Heart right ventricle (tissue), 16 donors: Measurements from ENCODE around the gene TWNK. TPM values are rescaled to one million over a fixed set of nuclear protein-coding genes. Genes with fewer than 3 reads are reported as not detected.
A peak's percentile ranks its signal among the peaks of the same experiment; 100 is the strongest.

Experiments
- ATAC-seq, 8 donors: fragments of 200-7000 bp; cut with Tn5 transposase; one replicate each; pipeline ENCODE4 v1.9.1; 2020; ENCODE audit warnings: mild to moderate bottlenecking in 8 of 8, moderate library complexity in 8 of 8, moderate number of reproducible peaks in 1 of 8
- DNase-seq, 2 donors: peaks; one replicate each; pipeline ENCODE4 v3.0.0-alpha.2; 2020
- H3K27ac ChIP-seq, 10 donors: fragments of 200-600 bp; sonication (generic) in 2 of 10; one replicate each; pipeline versions ENCODE4 v1.5.0 to v1.8.0; 2020 to 2022; ENCODE audit warnings: mild to moderate bottlenecking in 3 of 10
- H3K27me3 ChIP-seq, 7 donors: fragments of 200-600 bp; one replicate each; pipeline ENCODE4 v1.8.0; 2021 to 2022; ENCODE audit warnings: mild to moderate bottlenecking in 2 of 7
- H3K36me3 ChIP-seq, 9 donors: fragments of 200-600 bp; sonication (generic) in 1 of 9; one replicate each; pipeline versions ENCODE4 v1.5.0 to v1.8.0; 2020 to 2022; ENCODE audit warnings: mild to moderate bottlenecking in 2 of 9
- H3K4me1 ChIP-seq, 9 donors: fragments of 200-600 bp; sonication (generic) in 1 of 9; one replicate each; pipeline versions ENCODE4 v1.5.0 to v1.8.0; 2020 to 2022; ENCODE audit warnings: mild to moderate bottlenecking in 4 of 9
- H3K4me3 ChIP-seq, 10 donors: fragments of 200-600 bp; sonication (generic) in 2 of 10; one replicate each; pipeline versions ENCODE4 v1.5.0 to v1.8.0; 2020 to 2022; ENCODE audit warnings: mild to moderate bottlenecking in 7 of 10, moderate library complexity in 2 of 10
- H3K9me3 ChIP-seq, 11 donors: fragments of 200-600 bp in 10 of 11; sonication (generic) in 2 of 11; one replicate each; pipeline versions ENCODE4 v1.5.0 to v1.8.0; 2013 to 2022; ENCODE audit warnings: mild to moderate bottlenecking in 2 of 11, control low read depth in 1 of 11, moderate library complexity in 1 of 11
- CTCF ChIP-seq, 9 donors: fragments of 200-600 bp; sonication (generic) in 2 of 9; IDR thresholded peaks; one replicate each; pipeline versions ENCODE4 v1.5.0 to v1.8.0; 2021 to 2022; ENCODE audit warnings: antibody characterized with exemption in 9 of 9, mild to moderate bottlenecking in 5 of 9, moderate library complexity in 1 of 9
- WGBS, 2 donors: extraction: QIAGEN DNeasy Blood & Tissue Kit; methylation state at CpG; one replicate each; pipeline ENCODE4 v1.1.7; 2013; ENCODE audit warnings: inconsistent platforms in 1 of 2; 5-methylcytosine and 5-hydroxymethylcytosine counted together
- intact Hi-C, 10 donors: fragments of 100-400 bp; cut with DNase I; formaldehyde crosslinking; loops; one replicate each; pipeline versions ENCODE4 v1.11.1 to v1.14.2; 2022
- polyA plus RNA-seq, 2 donors: library from polyadenylated mRNA; stranded (reverse); fragments of 200-250 nt; gene quantifications; one replicate each; pipeline ENCODE4 v1.2.3, GENCODE V29; 2013
- total RNA-seq, 10 donors: library from RNA; stranded (reverse); fragmentation: NEBNext Ultra II Directional in 3 of 10; extraction: Animal tissue kit (Norgen Biotek cat#: 25700) in 3 of 10; gene quantifications; one replicate each; pipeline versions ENCODE4 v1.2.1 to v1.2.4, GENCODE V29; 2021 to 2023
- donor health status: Arrhythmogenic right ventricular cardiomyopathy.
- donor health status: ischemic (EF 13 %, LVEDD 7.1; RV severe dilation, severe dysfunction).
- donor health status: healthy with polysubstance abuse.
- donor health status: DM: no; HTN: yes; CAD: no.
- donor health status: DM: no; HTN: no; CAD: no.
- donor health status: ischemic (EF 25% LVEDD 6.9; RV normal size, moderate dysfunction).
- donor health status: ischemic (EF 25% LVEDD 5.7; RV mildly dilated, moderate dysfunction).
- donor health status: healthy.
- donor health status: DM: yes; HTN: yes; CAD: no.
- donor health status: Ischemic cardiomyopathy.
- donor health status: ischemic (EF 35%, LVEDD 5.7; RV mildly dilated, moderate dysfunction).
- donor health status: nonischemic (EF 11% LVEDD 7.7; RV severe dilation, severe dysfunction).
- donor health status: DM: yes; HTN: yes; CAD: no.
- donor health status: PGD.
- donor health status: ischemic (EF 29% LVEDD 5.4; RV normal size, mild dysfunction).
- donor health status: nonischemic (EF 23%, LVEDD 6.1; RV moderate dilation, normal function).

The TWNK gene
- total and polyA plus RNA-seq, 12 donors: 4.2 to 7.7 (median 5.4) TPM

GRCh38 chr10:100998991-100999741, 11.8 kb downstream of the TWNK start:
- Histone ChIP-seq H3K27ac (peak overlapping the region; percentile 98 to 100 (median 100)), H3K36me3 (peaks cover 0 to 20% (median 15%) of the 10 kb centered on the region in 9 donors), H3K9me3 (no peaks in the 10 kb centered on the region), H3K4me3 (peak overlapping the region; percentile 61 to 93 (median 85)), H3K27me3 (no peaks in the 10 kb centered on the region), H3K4me1 (peaks cover 16 to 67% (median 58%) of the 10 kb centered on the region in 9 donors)
- intact Hi-C loops: loop anchor here in 4 of 10 donors (1.0 to 10.0 kb wide), 5 partner anchors 14 to 66 kb away; partner anchors contain the start of genes KAZALD1 (in 2 of the 4), PDZD7 (in 1 of the 4) and SFXN3 (in 1 of the 4)
- TF ChIP-seq CTCF (IDR thresholded peaks at IDR 0.05): peak; percentile 94 to 99 (median 97)
- ATAC-seq (peak; percentile 62 to 79 (median 72)), DNase-seq (peak; percentile 84 to 88)
- 0 to 1% methylated on average over 74 to 83 of the region's 83 CpGs for WGBS, 2 donors

- H3K27ac ChIP-seq: peak within 1 kb of the TSS; percentile 98 to 100 (median 100)
- ATAC-seq (no peak), DNase-seq (no peak)
- intact Hi-C loops: loop anchor here in 4 of 10 donors (2.0 to 10.0 kb wide), 4 partner anchors 13 to 65 kb away; partner anchors contain the start of genes KAZALD1 (in 2 of the 4), PDZD7 (in 1 of the 4) and SFXN3 (in 1 of the 4)
- H3K36me3 ChIP-seq: peaks cover 0 to 25% (median 19%) of the 10 kb centered on the region in 9 donors
- H3K27me3 ChIP-seq: no peaks in the 10 kb centered on the region
- no peak for TF ChIP-seq CTCF (IDR thresholded peaks at IDR 0.05)
- 0 to 2% methylated on average over 36 to 44 of the region's 44 CpGs for WGBS, 2 donors
- H3K4me3 ChIP-seq: peak within 1 kb of the TSS; percentile 64 to 93 (median 85)
- H3K9me3 ChIP-seq: no peaks in the 10 kb centered on the region
- H3K4me1 ChIP-seq: peaks cover 16 to 73% (median 61%) of the 10 kb centered on the region in 9 donors
Observed at GRCh38 chr10:100999742-101000126, 12.4 kb downstream of the TWNK start, which contains the start of gene LZTS2. Gene LZTS2, plus strand, starts transcription at chr10:100999808. Its CDS starts 2,731 bp downstream, at chr10:101002539.

- WGBS, 2 donors: 3 to 4% methylated on average over 19 of the region's 19 CpGs
- Histone ChIP-seq H3K36me3 (peaks cover 0 to 31% (median 25%) of the 10 kb centered on the region in 9 donors), H3K4me3 (peak overlapping the region; percentile 64 to 93 (median 85)), H3K27ac (peak overlapping the region; percentile 98 to 100 (median 100)), H3K27me3 (no peaks in the 10 kb centered on the region), H3K9me3 (no peaks in the 10 kb centered on the region), H3K4me1 (peaks cover 19 to 79% (median 61%) of the 10 kb centered on the region in 9 donors)
- intact Hi-C loops: no loop called here
- TF ChIP-seq CTCF (IDR thresholded peaks at IDR 0.05): no peak
- ATAC-seq (no peak), DNase-seq (peak in 1 of 2 donors; percentile 51)
Observed at GRCh38 chr10:101000127-101000914, 13.0 kb downstream of the TWNK start.
